COLO829 (cell line): ENCODE data around the gene ARHGEF37.

Experiments used
- DNase-seq: peaks from one replicate; pipeline ENCODE4 v3.0.0; 2012; ENCODE audit warnings: low spot score

The ARHGEF37 gene

DNA sequence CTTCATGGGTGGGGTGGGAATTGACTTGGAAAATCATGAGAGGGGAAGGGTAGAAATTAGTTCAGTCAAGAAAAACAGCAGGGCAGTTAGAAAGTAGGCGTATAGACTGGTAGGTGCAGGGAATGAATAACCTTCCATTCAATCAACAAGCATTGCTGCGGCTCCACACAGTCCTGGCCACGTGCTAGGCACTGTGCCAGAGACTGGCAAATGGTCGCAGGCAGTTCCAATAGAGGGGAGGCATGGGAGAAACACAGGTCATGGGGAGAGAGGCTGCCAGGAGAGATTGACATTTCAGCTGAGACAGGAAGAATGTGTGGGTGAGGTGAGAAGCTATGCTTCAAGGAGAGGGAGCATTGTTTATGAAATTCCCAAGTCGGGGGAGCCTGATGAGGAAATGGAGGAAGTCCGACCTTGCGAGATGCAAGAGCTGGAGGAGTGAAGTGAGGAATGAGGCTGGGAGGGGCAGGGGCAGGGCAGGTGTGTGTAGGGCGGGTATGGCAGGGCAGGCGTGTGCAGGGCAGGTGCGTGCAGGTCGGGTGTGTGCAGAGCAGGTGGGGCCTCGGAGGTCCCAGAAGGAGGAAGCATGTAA, 94.4 kb downstream of the ARHGEF37 start:
- no peak for DNase-seq

DNA sequence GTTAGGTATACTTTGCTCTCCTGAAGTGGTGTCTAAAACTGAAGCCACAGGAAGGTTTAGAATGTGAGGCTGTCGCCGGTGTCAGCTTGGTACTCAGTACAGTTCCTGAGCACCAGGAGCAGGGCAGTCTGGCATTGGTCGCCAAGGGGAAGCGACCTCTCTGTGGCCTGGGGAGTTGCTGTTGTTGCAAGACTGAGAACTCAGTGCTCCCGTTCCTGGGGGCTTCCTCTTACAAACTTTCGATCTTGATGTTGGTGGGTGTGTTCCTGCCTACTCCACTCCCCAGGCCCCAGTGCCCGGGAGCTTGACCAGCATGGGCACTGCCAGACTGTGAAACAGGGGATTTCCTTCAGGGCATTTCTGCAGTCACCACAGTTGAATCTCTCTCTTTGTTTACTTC, 96.4 kb downstream of the ARHGEF37 start:
- DNase-seq, result no peak

DNA sequence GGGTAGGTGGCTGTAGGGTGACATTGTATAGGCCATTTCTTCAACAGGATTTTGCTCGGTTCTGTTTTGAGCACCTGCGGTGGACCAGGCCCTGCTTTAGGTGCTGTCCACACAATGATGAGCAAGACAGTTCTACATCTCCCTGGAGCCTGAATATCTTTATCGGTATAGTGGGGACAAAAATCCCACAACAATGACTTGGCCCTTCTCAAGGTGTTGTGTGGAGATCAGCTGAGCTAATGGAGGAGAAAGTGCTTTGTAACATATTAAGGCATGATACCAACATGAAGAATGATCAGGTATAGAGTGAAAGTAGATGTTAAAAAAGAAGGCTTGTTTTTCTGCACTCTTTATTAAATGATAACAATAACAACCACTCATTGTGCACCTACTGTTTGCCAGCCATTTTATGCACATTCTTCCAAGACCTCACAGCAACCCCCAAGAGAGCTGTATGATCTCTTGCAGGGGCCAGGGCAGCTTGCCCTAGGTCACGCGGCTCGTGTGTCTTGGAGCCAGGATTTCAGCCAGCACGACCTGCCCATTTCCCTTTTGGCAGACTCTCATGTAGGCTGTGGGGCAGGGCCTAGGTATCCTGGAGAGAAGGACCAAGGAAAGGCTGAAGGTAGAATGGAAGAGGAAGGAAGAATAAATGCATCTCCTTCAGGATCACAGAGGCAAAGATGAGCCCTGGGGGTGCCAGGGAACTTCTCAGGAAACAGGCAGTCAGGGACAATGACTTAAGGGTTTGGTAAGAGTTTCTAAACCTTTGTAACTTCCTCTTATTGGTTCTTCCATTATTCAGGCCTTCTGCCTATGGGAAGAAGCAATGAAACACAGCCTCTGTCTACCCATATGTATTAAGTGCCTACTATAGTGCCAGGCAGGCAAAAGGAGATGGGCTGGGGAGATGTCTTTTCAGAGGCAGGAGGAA, 98.8 kb downstream of the ARHGEF37 start:
- DNase-seq, result no peak

DNA sequence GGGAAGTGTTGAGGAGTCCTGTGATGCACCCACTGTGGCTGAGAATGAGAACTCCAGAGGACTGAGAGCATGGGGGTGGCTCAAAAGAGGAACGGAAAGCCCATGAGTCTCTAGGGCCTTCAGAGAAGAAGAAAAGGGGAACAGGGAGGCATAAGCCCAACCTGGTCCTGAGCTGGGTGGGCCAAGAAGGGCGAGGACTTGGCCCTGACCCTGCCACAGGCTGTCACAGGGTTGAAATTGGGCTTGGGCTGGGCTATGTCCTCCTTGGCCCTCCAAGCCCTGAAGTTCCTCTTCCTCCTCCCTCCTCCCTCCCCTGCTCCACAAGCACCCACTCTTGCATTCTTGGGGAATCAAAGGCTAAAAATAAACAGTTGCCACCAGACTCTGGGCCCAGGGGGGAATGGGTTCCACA, 99.5 kb downstream of the ARHGEF37 start:
- DNase-seq, result no peak

DNA sequence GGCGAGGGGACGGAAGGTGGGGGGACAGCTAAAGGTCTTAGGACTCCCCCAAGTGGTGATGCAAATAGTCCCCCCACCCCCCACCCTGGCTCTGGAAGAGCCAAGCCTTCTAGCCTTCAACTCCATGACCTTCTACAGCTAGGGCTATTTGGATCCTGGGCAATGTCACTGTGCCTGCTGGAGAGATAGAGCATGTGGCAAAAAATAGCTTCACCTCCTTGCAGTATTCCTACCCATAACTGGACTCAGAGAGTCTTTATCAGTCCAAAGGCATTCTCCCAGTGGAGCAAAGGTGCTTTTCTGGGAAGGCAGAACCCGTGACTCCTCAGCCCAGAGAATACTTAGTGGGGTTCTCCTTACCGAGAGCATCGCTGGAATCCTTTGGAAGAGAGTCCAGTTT, 100.0 kb downstream of the ARHGEF37 start:
- no peak for DNase-seq

DNA sequence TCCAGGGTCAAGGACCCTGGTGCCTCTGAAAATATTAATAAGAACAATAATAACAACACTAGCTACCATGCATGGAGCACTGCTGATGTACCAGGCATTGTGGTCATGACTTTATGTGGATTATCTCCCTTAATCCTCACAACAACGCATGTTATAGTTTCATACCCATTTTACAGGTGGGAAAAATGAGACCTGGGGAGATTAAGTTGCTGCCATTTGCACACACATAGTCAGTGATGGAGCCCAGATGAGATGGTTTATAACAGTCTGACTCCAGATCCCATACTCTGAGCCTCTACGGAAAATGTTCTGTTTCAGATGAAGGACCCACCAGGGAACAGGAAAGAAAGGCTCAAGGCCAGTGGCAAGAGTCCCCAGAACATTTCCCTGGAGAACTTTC, 100.6 kb downstream of the ARHGEF37 start:
- no peak for DNase-seq

DNA sequence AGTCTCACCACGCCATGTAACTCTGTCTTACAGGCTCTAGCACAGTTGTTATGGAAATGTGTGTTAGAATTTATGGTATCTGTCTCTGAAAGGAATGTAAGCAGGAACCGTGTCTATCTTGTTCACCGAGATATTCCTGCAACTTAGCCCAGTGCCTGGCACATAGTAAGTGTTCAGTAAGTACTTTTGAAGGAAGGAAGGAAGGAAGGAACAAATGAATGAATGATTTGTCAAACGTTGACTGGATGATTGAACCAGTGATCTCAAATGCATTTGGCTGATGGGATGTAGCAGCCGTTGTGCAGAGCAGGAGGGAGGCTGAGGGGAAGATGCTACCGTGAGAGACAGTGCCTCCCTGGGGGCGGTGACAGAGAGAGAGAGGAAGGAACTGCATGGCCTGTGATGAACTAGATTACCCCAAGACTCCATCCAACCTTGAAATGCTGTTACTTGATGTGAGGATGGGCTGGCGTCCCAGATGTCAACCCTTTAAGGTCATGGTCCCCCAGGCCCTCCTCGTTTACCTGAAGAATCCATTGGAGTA, 101.3 kb downstream of the ARHGEF37 start:
- no peak for DNase-seq

DNA sequence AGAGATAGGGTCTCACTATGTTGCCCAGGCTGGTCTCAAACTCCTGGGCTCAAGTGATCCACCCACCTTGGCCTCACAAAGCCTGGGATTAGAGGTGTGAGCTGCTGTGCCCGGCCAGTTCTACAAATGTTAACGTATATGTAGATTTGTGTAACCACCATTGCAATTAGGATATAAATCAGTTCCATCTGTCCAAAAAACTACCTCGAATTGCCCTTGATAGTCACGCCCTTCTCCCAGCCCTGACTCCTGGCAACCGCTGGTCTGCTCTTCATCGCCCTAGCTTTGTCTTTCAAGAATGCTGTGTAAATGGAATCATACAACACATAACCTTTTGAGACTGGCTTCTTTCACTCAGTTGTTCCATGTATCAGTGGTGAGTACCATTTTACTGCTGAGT, 102.7 kb downstream of the ARHGEF37 start:
- no peak for DNase-seq

DNA sequence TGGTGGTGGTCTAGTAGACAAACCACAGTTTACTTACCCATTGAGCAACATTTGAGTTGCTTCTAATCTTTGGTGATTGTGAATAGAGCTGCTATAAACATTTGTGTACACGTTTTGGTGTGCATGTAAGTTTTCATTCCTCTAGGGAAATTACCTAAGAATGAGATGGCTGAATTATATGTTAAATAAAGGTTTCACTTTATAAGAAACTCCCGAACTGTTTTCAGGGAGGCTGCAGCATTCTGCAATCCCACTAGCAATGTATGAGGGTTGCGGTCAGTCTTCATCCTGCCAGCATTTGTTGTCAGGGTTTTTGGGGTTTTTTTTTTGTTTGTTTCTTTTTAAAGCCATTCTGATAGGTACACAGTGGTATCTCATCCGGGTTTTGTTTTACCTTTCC, 103.1 kb downstream of the ARHGEF37 start:
- DNase-seq, result no peak
